ENCODE data around the gene MEGF6. TPM values are rescaled to one million over a fixed set of nuclear protein-coding genes. Genes with fewer than 3 reads are reported as not detected.

The MEGF6 gene
- total and polyA plus RNA-seq, 2 of the 8 experiments (the other 6 are each of a cell fraction or from before 2014, with no cell fraction given): 4.1 to 14.8 TPM

- H3K79me1 ChIP-seq (ENCODE audit: low read depth, low read length): peaks cover 9% of the 10 kb centered on the region
- H3K4me3 ChIP-seq (ENCODE audit: extremely low read depth in 1 of 4, insufficient read depth in 2 of 4, low read depth in 3 of 4, low read length in 4 of 4): no peak overlapping the region
- no peak overlapping the region for H2BK20ac ChIP-seq (ENCODE audit: low read length)
- FAIRE-seq (no peak), DNase-seq (ENCODE audit: low read depth in 1 of 2, low spot score in 2 of 2) (no peak)
- no peak overlapping the region for H3K14ac ChIP-seq (ENCODE audit: insufficient read length)
- H2BK15ac ChIP-seq (ENCODE audit: low read length): no peak overlapping the region
- CTCF ChIA-PET (ENCODE audit: partially characterized antibody): interaction anchor here (1.4 kb wide), 1 partner anchor 10 kb away, joined by 3 read pairs; no protein-coding TSS in a partner anchor
- 93% methylated on average over 27 of the region's 27 CpGs; no CpG with 5 or more reads in 1 of the 2 experiments for WGBS, 2 experiments (ENCODE audit: extremely low coverage in 1 of 2, insufficient coverage in 1 of 2, insufficient read length in 1 of 2, insufficient replicate concordance in 2 of 2, low coverage in 1 of 2, low lambda C conversion rate in 2 of 2, missing lambda C conversion rate in 1 of 2)
- peaks cover 0 to 17% (median 14%) of the 10 kb centered on the region in 4 experiments; a peak in 4 of 8 replicates for H3K36me3 ChIP-seq (ENCODE audit: control insufficient read depth in 2 of 4, insufficient read depth in 4 of 4, low read length in 3 of 4)
- H3K4me2 ChIP-seq (ENCODE audit: insufficient read depth in 1 of 2, low read depth in 2 of 2, low read length in 2 of 2): no peak overlapping the region
- POLR2A ChIA-PET (ENCODE audit: partially characterized antibody): interaction anchor here (1.1 kb wide), 1 partner anchor 47 kb away, joined by 3 read pairs; no protein-coding TSS in a partner anchor
- no peak overlapping the region for H2BK12ac ChIP-seq (ENCODE audit: low read depth, low read length)
- no peak overlapping the region for H3K18ac ChIP-seq (ENCODE audit: extremely low read depth, low read length)
- no peak overlapping the region for H3K23ac ChIP-seq (ENCODE audit: insufficient read length)
- no peak overlapping the region for H3K4ac ChIP-seq (replicated peaks; ENCODE audit: insufficient read length, low read depth, low read length)
- no peak overlapping the region for H4K5ac ChIP-seq (ENCODE audit: insufficient read length, low read depth, low read length)
- H3K9ac ChIP-seq (replicated peaks in 1 of 4; ENCODE audit: extremely low read depth in 1 of 4, low read depth in 3 of 4, low read length in 3 of 4): no peak overlapping the region
- no peak overlapping the region for H3K27ac ChIP-seq (ENCODE audit: low read depth, low read length)
- H3K56ac ChIP-seq (replicated peaks; ENCODE audit: insufficient read length, low read depth, low read length): no peak overlapping the region
- no peak overlapping the region for H4K91ac ChIP-seq (replicated peaks; ENCODE audit: insufficient read length, low read length)
- peaks cover 5% of the 10 kb centered on the region; the same call in 1 of the 2 replicates for H3K23me2 ChIP-seq (ENCODE audit: low read depth, low read length)
- H2AFZ ChIP-seq (ENCODE audit: low read length): no peak overlapping the region
- TF ChIP-seq SP1 (IDR thresholded peaks at IDR 0.05; ENCODE audit: low read depth, low read length): no peak
- no peak overlapping the region for H2BK120ac ChIP-seq (replicated peaks; ENCODE audit: low read depth, low read length)
- H3K9me3 ChIP-seq (ENCODE audit: insufficient read depth in 2 of 2, low read depth in 1 of 2, low read length in 1 of 2): no peaks in the 10 kb centered on the region
- H4K20me1 ChIP-seq (replicated peaks in 1 of 2; ENCODE audit: control insufficient read depth in 1 of 2, insufficient read depth in 2 of 2, low read length in 2 of 2): peaks cover 0 to 8% of the 10 kb centered on the region in 2 experiments
- no peak overlapping the region for H2BK5ac ChIP-seq (ENCODE audit: low read depth, low read length)
- no peak overlapping the region for H4K8ac ChIP-seq (ENCODE audit: extremely low read depth, insufficient read depth, low read length)
- H3K4me1 ChIP-seq (replicated peaks in 1 of 4; ENCODE audit: control insufficient read depth in 3 of 4, insufficient read depth in 4 of 4, low read length in 3 of 4): peaks cover 0 to 11% (median 1%) of the 10 kb centered on the region in 4 experiments; a peak in 4 of 7 replicates
- peaks cover 0 to 9% of the 10 kb centered on the region in 2 experiments; a peak in 1 of 4 replicates for H3K79me2 ChIP-seq (ENCODE audit: control insufficient read depth in 1 of 2, insufficient read depth in 2 of 2, low read length in 2 of 2)
- H3K27me3 ChIP-seq (replicated peaks in 1 of 4; ENCODE audit: control insufficient read depth in 3 of 4, extremely low read depth in 1 of 4, insufficient read depth in 3 of 4, low read length in 3 of 4): peaks cover 5 to 10% (median 8%) of the 10 kb centered on the region in 4 experiments
- no peak overlapping the region for H2AK5ac ChIP-seq (ENCODE audit: low read depth, low read length)
Measured at GRCh38 chr1:3645666-3646355, 34.5 kb upstream of the MEGF6 start.

Measured in H1 (cell line).